ENCODE measurements around the gene NCKAP5.

DNA sequence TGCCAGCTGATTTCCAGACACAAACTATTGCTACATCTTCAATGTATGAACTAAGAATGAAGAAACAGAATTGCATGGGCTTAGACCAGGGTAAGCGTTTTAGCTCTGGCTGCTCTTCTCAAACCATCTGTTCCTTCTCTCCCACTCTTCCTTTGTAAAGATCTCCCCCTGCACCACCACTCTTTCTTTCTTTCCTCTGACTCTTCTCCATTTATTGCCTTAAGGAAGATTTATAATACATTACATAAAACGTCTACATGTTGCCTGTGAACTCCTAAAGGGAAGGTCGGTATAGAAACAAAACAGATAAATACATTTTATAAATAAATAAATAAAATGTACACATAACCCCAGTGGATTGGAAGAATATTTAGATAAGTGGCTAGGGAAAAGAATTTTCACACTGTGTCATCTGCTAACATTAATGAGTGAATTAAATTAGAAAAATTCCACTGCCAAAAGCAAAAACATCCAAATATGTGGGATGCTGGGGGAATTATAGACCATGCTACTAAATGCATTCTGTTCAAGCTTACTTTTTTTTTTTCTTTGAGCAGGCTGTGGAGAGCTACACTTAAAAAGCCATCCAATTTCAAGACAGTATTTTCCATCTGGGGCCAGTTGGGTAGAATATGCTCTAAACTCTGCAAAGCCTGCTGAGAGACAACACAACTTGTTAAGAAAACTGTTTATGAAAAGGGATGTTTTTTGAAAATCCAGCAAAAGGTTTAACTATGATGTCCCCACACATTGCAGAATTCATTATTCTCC lies 41.5 kb downstream of the NCKAP5 start:
- TF ChIP-seq POLR2A (IDR thresholded peaks at IDR 0.05; ENCODE audit: low read depth, low read length) (no peak), POLR2AphosphoS5 (IDR thresholded peaks at IDR 0.05; ENCODE audit: low read depth, low read length) (no peak), TAF1 (IDR thresholded peaks at IDR 0.05; ENCODE audit: borderline replicate concordance, low read depth, low read length) (no peak)

All from GM12892 (cell line).